ENCODE measurements around the gene ACOX2. TPM values are rescaled to one million over a fixed set of nuclear protein-coding genes. Genes with fewer than 3 reads are reported as not detected.

Gene ACOX2
- total RNA-seq, 1 experiment from 2014 or later, result 1.1 TPM

GRCh38 chr3:58562498-58562897 is 25.5 kb upstream of the ACOX2 start:
- H3K27ac Mint-ChIP-seq (ENCODE audit: unreplicated experiment), result no peak overlapping the region
- CTCF ChIA-PET, result no interaction called here
- H3K4me1 Mint-ChIP-seq (ENCODE audit: low read depth, unreplicated experiment), result peaks cover 34% of the 10 kb centered on the region

GRCh38 chr3:58560771-58561311 is 23.9 kb upstream of the ACOX2 start:
- intact Hi-C loops (cut with micrococcal nuclease; ENCODE audit: unreplicated experiment), result loop anchor here (2.0 to 10.0 kb wide), 2 partner anchors 70 to 494 kb away; partner anchors contain the start of gene CFAP20DC
- no peaks in the 10 kb centered on the region for H3K36me3 Mint-ChIP-seq (ENCODE audit: insufficient read depth, unreplicated experiment)

More at GRCh38 chr3:58562498-58562897, 25.5 kb upstream of the ACOX2 start:
- no peak for TF ChIP-seq CTCF (IDR thresholded peaks at IDR 0.05; ENCODE audit: unreplicated experiment)
- Mint-ChIP-seq H3K36me3 (ENCODE audit: insufficient read depth, unreplicated experiment) (no peaks in the 10 kb centered on the region), H3K4me3 (ENCODE audit: low read depth, unreplicated experiment) (no peak overlapping the region), H3K9me3 (ENCODE audit: low read depth, unreplicated experiment) (peaks cover 3% of the 10 kb centered on the region), H3K27me3 (ENCODE audit: unreplicated experiment) (no peaks in the 10 kb centered on the region)
- intact Hi-C loops (cut with micrococcal nuclease; ENCODE audit: unreplicated experiment), result loop anchor here (10.0 kb wide), 1 partner anchor 492 kb away; the partner anchor contains the start of gene CFAP20DC
- BruUV-seq (replicated peaks), result no TSS peak
- DNase-seq, result no peak

GRCh38 chr3:58559586-58559985 is 22.6 kb upstream of the ACOX2 start:
- peaks cover 13% of the 10 kb centered on the region for H3K27me3 Mint-ChIP-seq (ENCODE audit: unreplicated experiment)
- intact Hi-C loops (cut with micrococcal nuclease; ENCODE audit: unreplicated experiment), result no loop called here
- no peaks in the 10 kb centered on the region for H3K36me3 Mint-ChIP-seq (ENCODE audit: insufficient read depth, unreplicated experiment)
- H3K9me3 Mint-ChIP-seq (ENCODE audit: low read depth, unreplicated experiment), result peaks cover 3% of the 10 kb centered on the region
- no peak for TF ChIP-seq CTCF (IDR thresholded peaks at IDR 0.05; ENCODE audit: unreplicated experiment)
- BruUV-seq (replicated peaks), result no TSS peak
- H3K27ac Mint-ChIP-seq (ENCODE audit: unreplicated experiment), result no peak overlapping the region
- CTCF ChIA-PET, result interaction anchor here (0.7 to 2.3 kb wide), 3 partner anchors 11 to 1016 kb away, joined by 3 to 10 read pairs (median 5); no protein-coding TSS in a partner anchor
- DNase-seq, result no peak
- no peak overlapping the region for H3K4me3 Mint-ChIP-seq (ENCODE audit: low read depth, unreplicated experiment)
- peaks cover 28% of the 10 kb centered on the region for H3K4me1 Mint-ChIP-seq (ENCODE audit: low read depth, unreplicated experiment)

More at GRCh38 chr3:58560771-58561311, 23.9 kb upstream of the ACOX2 start:
- Mint-ChIP-seq H3K4me3 (ENCODE audit: low read depth, unreplicated experiment) (no peak overlapping the region), H3K9me3 (ENCODE audit: low read depth, unreplicated experiment) (peaks cover 3% of the 10 kb centered on the region), H3K4me1 (ENCODE audit: low read depth, unreplicated experiment) (peaks cover 34% of the 10 kb centered on the region), H3K27ac (ENCODE audit: unreplicated experiment) (no peak overlapping the region), H3K27me3 (ENCODE audit: unreplicated experiment) (peaks cover 3% of the 10 kb centered on the region)
- peak; percentile 65 for DNase-seq
- CTCF ChIA-PET, result interaction anchor here (0.6 to 2.3 kb wide), 8 partner anchors 8 to 456 kb away, joined by 3 to 10 read pairs (median 6); no protein-coding TSS in a partner anchor
- BruUV-seq (replicated peaks), result no TSS peak
- peak; percentile 34 for TF ChIP-seq CTCF (IDR thresholded peaks at IDR 0.05; ENCODE audit: unreplicated experiment)

GRCh38 chr3:58557491-58557890 is 20.5 kb upstream of the ACOX2 start:
- Mint-ChIP-seq H3K27ac (ENCODE audit: unreplicated experiment) (no peak overlapping the region), H3K4me3 (ENCODE audit: low read depth, unreplicated experiment) (no peak overlapping the region), H3K4me1 (ENCODE audit: low read depth, unreplicated experiment) (peaks cover 8% of the 10 kb centered on the region), H3K27me3 (ENCODE audit: unreplicated experiment) (peaks cover 13% of the 10 kb centered on the region), H3K9me3 (ENCODE audit: low read depth, unreplicated experiment) (no peaks in the 10 kb centered on the region), H3K36me3 (ENCODE audit: insufficient read depth, unreplicated experiment) (no peaks in the 10 kb centered on the region)
- intact Hi-C loops (cut with micrococcal nuclease; ENCODE audit: unreplicated experiment), result no loop called here
- no peak for TF ChIP-seq CTCF (IDR thresholded peaks at IDR 0.05; ENCODE audit: unreplicated experiment)
- CTCF ChIA-PET, result interaction anchor here (1.0 to 1.1 kb wide), 2 partner anchors 11 to 72 kb away, joined by 3 read pairs; no protein-coding TSS in a partner anchor
- DNase-seq, result no peak
- BruUV-seq (replicated peaks), result no TSS peak

Measured in Calu3 (cell line).